HepG2 (cell line): Measurements from ENCODE around the gene UMPS. TPM values are rescaled to one million over a fixed set of nuclear protein-coding genes. Genes with fewer than 3 reads are reported as not detected.

Experiments used
- ATAC-seq: fragments of 200-7000 bp; cut with Tn5 transposase; 3 replicates; pipeline ENCODE4 v1.9.1; 2020; ENCODE audit warnings: mild to moderate bottlenecking, moderate library complexity
- BruUV-seq: library from RNA; stranded (reverse); fragments of 400-500 nt; replicated peaks from 2 replicates; lab custom pipeline; 2021; lab: Mats Ljungman, UMichigan
- CTCF ChIA-PET: fragments of 300-600 bp; formaldehyde crosslinking; extraction: SDS; loops from one replicate; lab custom pipeline; 2021; ENCODE audit warnings: low total read pairs, inconsistent platforms, low intra/inter-chr PET ratio; lab: Yijun Ruan, JAX
- POLR2A ChIA-PET: fragments of 350-600 bp; sonication (Branson Sonifier 250); formaldehyde crosslinking; loops from one replicate; lab custom pipeline; 2020; ENCODE audit warnings: antibody characterized with exemption, inconsistent platforms; lab: Yijun Ruan, JAX
- DNase-seq: peaks from one replicate; pipeline ENCODE4 v3.0.0-alpha.2; 2015; ENCODE audit warnings: low spot score
- FAIRE-seq: peaks from 3 replicates; lab custom pipeline; 2011; peaks lifted over from hg19 to GRCh38; lab: Jason Lieb, UNC
- H2AFZ ChIP-seq: one replicate; pipeline ENCODE4 v1.6.1; 2011; ENCODE audit warnings: low read length, inconsistent platforms
- H3K27ac ChIP-seq: fragments of 300-600 bp; 3 replicates; pipeline ENCODE4 v1.8.0; 2011; ENCODE audit warnings: mixed run types, mild to moderate bottlenecking, mixed read lengths, low read length, inconsistent platforms; ENCODE audit not compliant: insufficient read depth; ENCODE audit errors: extremely low read length
- H3K27me3 ChIP-seq, 2 experiments: fragments of 200-600 bp in 1 of 2; 2 replicates in 1 of 2; 3 replicates in 1 of 2; pipeline versions ENCODE4 v1.6.0 to v1.8.0; 2011; ENCODE audit warnings: low read length in 2 of 2, mild to moderate bottlenecking in 2 of 2, moderate library complexity in 2 of 2, inconsistent platforms in 1 of 2; ENCODE audit not compliant: insufficient read depth in 2 of 2, control insufficient read depth in 1 of 2
- H3K36me3 ChIP-seq, 2 experiments: fragments of 200-600 bp in 1 of 2; replicated peaks in 1 of 2; 2 replicates in 1 of 2; 3 replicates in 1 of 2; pipeline versions ENCODE4 v1.5.1 to v1.8.0; 2011; ENCODE audit warnings: low read length in 2 of 2, inconsistent platforms in 1 of 2; ENCODE audit not compliant: insufficient read depth in 2 of 2, control insufficient read depth in 1 of 2
- H3K4me1 ChIP-seq: 2 replicates; pipeline ENCODE4 v1.5.1; 2012; ENCODE audit warnings: low read length, inconsistent platforms; ENCODE audit not compliant: insufficient read depth
- H3K4me2 ChIP-seq: 2 replicates; pipeline ENCODE4 v1.6.0; 2011; ENCODE audit warnings: low read depth, low read length, inconsistent platforms
- H3K4me3 ChIP-seq, 3 experiments: fragments of 200-600 bp in 1 of 3; sonication (generic), shearing (Covaris generic) in 1 of 3; replicated peaks in 1 of 3; 2 replicates each; pipeline ENCODE4 v1.5.1; 2011 to 2016; ENCODE audit warnings: low read length in 3 of 3, inconsistent platforms in 2 of 3, low read depth in 2 of 3, mild to moderate bottlenecking in 2 of 3, control low read depth in 1 of 3, mixed read lengths in 1 of 3; ENCODE audit not compliant: insufficient read depth in 1 of 3
- H3K79me2 ChIP-seq: one replicate; pipeline ENCODE4 v1.6.1; 2011; ENCODE audit warnings: low read length, inconsistent platforms; ENCODE audit not compliant: insufficient read depth
- H3K9ac ChIP-seq: 2 replicates; pipeline ENCODE4 v1.6.0; 2011; ENCODE audit warnings: mild to moderate bottlenecking, low read depth, low read length, inconsistent platforms; ENCODE audit not compliant: insufficient read depth
- H3K9me3 ChIP-seq: 2 replicates; pipeline ENCODE4 v1.5.1; 2012; ENCODE audit warnings: mild to moderate bottlenecking, low read length
- H4K20me1 ChIP-seq: 2 replicates; pipeline ENCODE4 v1.6.0; 2011; ENCODE audit warnings: inconsistent platforms, mild to moderate bottlenecking, low read length, moderate library complexity; ENCODE audit not compliant: insufficient read depth
- ATAD3A ChIP-seq: sonication (generic); formaldehyde crosslinking; IDR thresholded peaks from 2 replicates; pipeline ENCODE4 v1.4.0; 2020; ENCODE audit warnings: missing genetic modification reagents
- NCOA2 ChIP-seq: sonication (generic); formaldehyde crosslinking; IDR thresholded peaks from 2 replicates; pipeline ENCODE4 v1.8.0; 2022; ENCODE audit warnings: inconsistent platforms
- NR1H2 ChIP-seq: sonication (generic); formaldehyde crosslinking; IDR thresholded peaks from 2 replicates; pipeline ENCODE4 v1.8.1; 2022; ENCODE audit warnings: low read depth, missing genetic modification reagents, borderline replicate concordance
- POLR2G ChIP-seq: fragments of 200-400 bp; formaldehyde crosslinking; IDR thresholded peaks from 2 replicates; pipeline ENCODE4 v1.6.1; 2018; ENCODE audit warnings: mild to moderate bottlenecking, low read depth, low read length, moderate library complexity
- SRF ChIP-seq: IDR thresholded peaks from 2 replicates; pipeline ENCODE4 v1.6.1; 2011; ENCODE audit warnings: mild to moderate bottlenecking, low read depth, low read length, moderate library complexity
- THYN1 ChIP-seq: sonication (generic); formaldehyde crosslinking; IDR thresholded peaks from 2 replicates; pipeline ENCODE4 v1.8.1; 2023; ENCODE audit warnings: low read depth, mild to moderate bottlenecking, moderate library complexity, missing genetic modification reagents, borderline replicate concordance
- ZFAT ChIP-seq: sonication (generic); formaldehyde crosslinking; conservative IDR thresholded peaks from 2 replicates; pipeline ENCODE4 v1.8.1; 2023; ENCODE audit warnings: missing genetic modification reagents, inconsistent platforms
- ZNF788 ChIP-seq: sonication (generic); formaldehyde crosslinking; IDR thresholded peaks from 2 replicates; pipeline ENCODE4 v1.5.0; 2020; ENCODE audit warnings: mild to moderate bottlenecking, missing genetic modification reagents, borderline replicate concordance
- WGBS: methylation state at CpG from one replicate; pipeline ENCODE4 v1.1.6; 2017; ENCODE audit warnings: low lambda C conversion rate; 5-methylcytosine and 5-hydroxymethylcytosine counted together
- in situ Hi-C: cut with HindIII; loops from 2 replicates; pipeline ENCODE4 v1.10.0; 2017; ENCODE audit warnings: low pct_unique_long_range_greater_than_20kb; ENCODE audit not compliant: extremely low pct_ligation_motif_present
- intact Hi-C: fragments of 100-400 bp; cut with micrococcal nuclease; formaldehyde crosslinking; loops from one replicate; pipeline ENCODE4 v1.10.0; 2022; ENCODE audit not compliant: unreplicated experiment
- polyA plus RNA-seq, 8 experiments: library from polyadenylated mRNA; depleted of rRNA in 3 of 8; stranded (reverse) in 7 of 8; unstranded in 1 of 8; fragments of >200 nt; fragmentation: Illumina TruSeq in 4 of 8; extraction: Trizol in 4 of 8; gene quantifications; 2 replicates each; pipeline versions ENCODE4 v1.2.1 to v1.2.3, GENCODE V29; 2011 to 2016; ENCODE audit warnings: low read depth in 4 of 8, missing spikeins in 1 of 8, mixed read lengths in 1 of 8; ENCODE audit not compliant: insufficient read depth in 1 of 8
- total RNA-seq, 5 experiments: library from RNA; depleted of rRNA; stranded (reverse); fragments of >200 nt; fragmentation: Illumina TruSeq; extraction: Trizol; gene quantifications; 2 replicates each; pipeline ENCODE4 v1.2.3, GENCODE V29; 2016; ENCODE audit warnings: low read depth in 1 of 5
- TF ChIP-seq, protein P1 (sequence below): sonication (generic); formaldehyde crosslinking; IDR thresholded peaks from 2 replicates; pipeline ENCODE4 v1.5.0; 2020; ENCODE audit warnings: missing genetic modification reagents
- TF ChIP-seq, protein P2 (sequence below): sonication (generic); formaldehyde crosslinking; IDR thresholded peaks from 2 replicates; pipeline ENCODE4 v1.4.0; 2020; ENCODE audit warnings: missing genetic modification reagents
- TF ChIP-seq, protein P3 (sequence below): IDR thresholded peaks from 2 replicates; pipeline ENCODE4 v1.6.1; 2018; ENCODE audit warnings: missing genetic modification reagents, mild to moderate bottlenecking, missing compliant biosample characterization
- TF ChIP-seq, protein P4 (sequence below): IDR thresholded peaks from 2 replicates; pipeline ENCODE4 v1.4.0; 2020; ENCODE audit warnings: mild to moderate bottlenecking, missing genetic modification reagents
- TF ChIP-seq, protein P5 (sequence below): IDR thresholded peaks from 2 replicates; pipeline ENCODE4 v1.6.1; 2016; ENCODE audit warnings: low read depth, missing genetic modification reagents, missing compliant biosample characterization

The UMPS gene
- total and polyA plus RNA-seq, 2 of the 13 experiments (the other 11 are each of a cell fraction or from before 2014, with no cell fraction given) = 52.7 to 74.2 TPM

DNA sequence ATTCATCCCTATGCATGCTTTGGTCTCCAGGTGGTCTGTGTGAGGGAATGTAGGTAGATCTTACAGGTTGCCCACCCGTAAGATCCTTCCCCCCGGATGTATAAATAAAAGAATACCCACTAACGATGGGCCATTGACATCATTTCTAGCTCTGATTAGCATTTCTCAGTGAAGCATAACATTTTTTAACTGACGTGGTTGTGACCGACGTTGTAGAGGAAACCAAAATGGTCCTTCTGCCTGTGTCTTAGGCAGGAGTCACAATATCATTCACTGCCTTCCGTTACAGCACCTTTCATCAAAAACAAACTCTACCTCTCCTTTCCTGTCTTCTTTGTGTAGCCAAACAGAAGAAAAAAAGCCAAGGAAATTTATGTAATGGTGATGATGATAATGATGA is 27.3 kb upstream of the UMPS start:
- ATAC-seq = no peak
- no peak overlapping the region for H3K4me3 ChIP-seq
- TF ChIP-seq NCOA2 (CRISPR knock-in tag) = no peak
- TF ChIP-seq SRF = no peak
- no peak for TF ChIP-seq POLR2G
- TF ChIP-seq, protein P1, sequence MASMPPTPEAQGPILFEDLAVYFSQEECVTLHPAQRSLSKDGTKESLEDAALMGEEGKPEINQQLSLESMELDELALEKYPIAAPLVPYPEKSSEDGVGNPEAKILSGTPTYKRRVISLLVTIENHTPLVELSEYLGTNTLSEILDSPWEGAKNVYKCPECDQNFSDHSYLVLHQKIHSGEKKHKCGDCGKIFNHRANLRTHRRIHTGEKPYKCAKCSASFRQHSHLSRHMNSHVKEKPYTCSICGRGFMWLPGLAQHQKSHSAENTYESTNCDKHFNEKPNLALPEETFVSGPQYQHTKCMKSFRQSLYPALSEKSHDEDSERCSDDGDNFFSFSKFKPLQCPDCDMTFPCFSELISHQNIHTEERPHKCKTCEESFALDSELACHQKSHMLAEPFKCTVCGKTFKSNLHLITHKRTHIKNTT (CRISPR knock-in tag) = no peak
- no peak for TF ChIP-seq ATAD3A (CRISPR knock-in tag)
- TF ChIP-seq, protein P2, sequence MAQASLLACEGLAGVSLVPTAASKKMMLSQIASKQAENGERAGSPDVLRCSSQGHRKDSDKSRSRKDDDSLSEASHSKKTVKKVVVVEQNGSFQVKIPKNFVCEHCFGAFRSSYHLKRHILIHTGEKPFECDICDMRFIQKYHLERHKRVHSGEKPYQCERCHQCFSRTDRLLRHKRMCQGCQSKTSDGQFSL (CRISPR knock-in tag) = no peak
- TF ChIP-seq THYN1 = no peak
- TF ChIP-seq, protein P3, sequence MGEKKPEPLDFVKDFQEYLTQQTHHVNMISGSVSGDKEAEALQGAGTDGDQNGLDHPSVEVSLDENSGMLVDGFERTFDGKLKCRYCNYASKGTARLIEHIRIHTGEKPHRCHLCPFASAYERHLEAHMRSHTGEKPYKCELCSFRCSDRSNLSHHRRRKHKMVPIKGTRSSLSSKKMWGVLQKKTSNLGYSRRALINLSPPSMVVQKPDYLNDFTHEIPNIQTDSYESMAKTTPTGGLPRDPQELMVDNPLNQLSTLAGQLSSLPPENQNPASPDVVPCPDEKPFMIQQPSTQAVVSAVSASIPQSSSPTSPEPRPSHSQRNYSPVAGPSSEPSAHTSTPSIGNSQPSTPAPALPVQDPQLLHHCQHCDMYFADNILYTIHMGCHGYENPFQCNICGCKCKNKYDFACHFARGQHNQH (CRISPR knock-in tag) = no peak
- no peak for TF ChIP-seq ZFAT (CRISPR knock-in tag)
- TF ChIP-seq NR1H2 = no peak
- TF ChIP-seq, protein P4, sequence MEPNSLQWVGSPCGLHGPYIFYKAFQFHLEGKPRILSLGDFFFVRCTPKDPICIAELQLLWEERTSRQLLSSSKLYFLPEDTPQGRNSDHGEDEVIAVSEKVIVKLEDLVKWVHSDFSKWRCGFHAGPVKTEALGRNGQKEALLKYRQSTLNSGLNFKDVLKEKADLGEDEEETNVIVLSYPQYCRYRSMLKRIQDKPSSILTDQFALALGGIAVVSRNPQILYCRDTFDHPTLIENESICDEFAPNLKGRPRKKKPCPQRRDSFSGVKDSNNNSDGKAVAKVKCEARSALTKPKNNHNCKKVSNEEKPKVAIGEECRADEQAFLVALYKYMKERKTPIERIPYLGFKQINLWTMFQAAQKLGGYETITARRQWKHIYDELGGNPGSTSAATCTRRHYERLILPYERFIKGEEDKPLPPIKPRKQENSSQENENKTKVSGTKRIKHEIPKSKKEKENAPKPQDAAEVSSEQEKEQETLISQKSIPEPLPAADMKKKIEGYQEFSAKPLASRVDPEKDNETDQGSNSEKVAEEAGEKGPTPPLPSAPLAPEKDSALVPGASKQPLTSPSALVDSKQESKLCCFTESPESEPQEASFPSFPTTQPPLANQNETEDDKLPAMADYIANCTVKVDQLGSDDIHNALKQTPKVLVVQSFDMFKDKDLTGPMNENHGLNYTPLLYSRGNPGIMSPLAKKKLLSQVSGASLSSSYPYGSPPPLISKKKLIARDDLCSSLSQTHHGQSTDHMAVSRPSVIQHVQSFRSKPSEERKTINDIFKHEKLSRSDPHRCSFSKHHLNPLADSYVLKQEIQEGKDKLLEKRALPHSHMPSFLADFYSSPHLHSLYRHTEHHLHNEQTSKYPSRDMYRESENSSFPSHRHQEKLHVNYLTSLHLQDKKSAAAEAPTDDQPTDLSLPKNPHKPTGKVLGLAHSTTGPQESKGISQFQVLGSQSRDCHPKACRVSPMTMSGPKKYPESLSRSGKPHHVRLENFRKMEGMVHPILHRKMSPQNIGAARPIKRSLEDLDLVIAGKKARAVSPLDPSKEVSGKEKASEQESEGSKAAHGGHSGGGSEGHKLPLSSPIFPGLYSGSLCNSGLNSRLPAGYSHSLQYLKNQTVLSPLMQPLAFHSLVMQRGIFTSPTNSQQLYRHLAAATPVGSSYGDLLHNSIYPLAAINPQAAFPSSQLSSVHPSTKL = no peak
- TF ChIP-seq, protein P5, sequence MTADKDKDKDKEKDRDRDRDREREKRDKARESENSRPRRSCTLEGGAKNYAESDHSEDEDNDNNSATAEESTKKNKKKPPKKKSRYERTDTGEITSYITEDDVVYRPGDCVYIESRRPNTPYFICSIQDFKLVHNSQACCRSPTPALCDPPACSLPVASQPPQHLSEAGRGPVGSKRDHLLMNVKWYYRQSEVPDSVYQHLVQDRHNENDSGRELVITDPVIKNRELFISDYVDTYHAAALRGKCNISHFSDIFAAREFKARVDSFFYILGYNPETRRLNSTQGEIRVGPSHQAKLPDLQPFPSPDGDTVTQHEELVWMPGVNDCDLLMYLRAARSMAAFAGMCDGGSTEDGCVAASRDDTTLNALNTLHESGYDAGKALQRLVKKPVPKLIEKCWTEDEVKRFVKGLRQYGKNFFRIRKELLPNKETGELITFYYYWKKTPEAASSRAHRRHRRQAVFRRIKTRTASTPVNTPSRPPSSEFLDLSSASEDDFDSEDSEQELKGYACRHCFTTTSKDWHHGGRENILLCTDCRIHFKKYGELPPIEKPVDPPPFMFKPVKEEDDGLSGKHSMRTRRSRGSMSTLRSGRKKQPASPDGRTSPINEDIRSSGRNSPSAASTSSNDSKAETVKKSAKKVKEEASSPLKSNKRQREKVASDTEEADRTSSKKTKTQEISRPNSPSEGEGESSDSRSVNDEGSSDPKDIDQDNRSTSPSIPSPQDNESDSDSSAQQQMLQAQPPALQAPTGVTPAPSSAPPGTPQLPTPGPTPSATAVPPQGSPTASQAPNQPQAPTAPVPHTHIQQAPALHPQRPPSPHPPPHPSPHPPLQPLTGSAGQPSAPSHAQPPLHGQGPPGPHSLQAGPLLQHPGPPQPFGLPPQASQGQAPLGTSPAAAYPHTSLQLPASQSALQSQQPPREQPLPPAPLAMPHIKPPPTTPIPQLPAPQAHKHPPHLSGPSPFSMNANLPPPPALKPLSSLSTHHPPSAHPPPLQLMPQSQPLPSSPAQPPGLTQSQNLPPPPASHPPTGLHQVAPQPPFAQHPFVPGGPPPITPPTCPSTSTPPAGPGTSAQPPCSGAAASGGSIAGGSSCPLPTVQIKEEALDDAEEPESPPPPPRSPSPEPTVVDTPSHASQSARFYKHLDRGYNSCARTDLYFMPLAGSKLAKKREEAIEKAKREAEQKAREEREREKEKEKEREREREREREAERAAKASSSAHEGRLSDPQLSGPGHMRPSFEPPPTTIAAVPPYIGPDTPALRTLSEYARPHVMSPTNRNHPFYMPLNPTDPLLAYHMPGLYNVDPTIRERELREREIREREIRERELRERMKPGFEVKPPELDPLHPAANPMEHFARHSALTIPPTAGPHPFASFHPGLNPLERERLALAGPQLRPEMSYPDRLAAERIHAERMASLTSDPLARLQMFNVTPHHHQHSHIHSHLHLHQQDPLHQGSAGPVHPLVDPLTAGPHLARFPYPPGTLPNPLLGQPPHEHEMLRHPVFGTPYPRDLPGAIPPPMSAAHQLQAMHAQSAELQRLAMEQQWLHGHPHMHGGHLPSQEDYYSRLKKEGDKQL (CRISPR knock-in tag) = no peak
- no peak for TF ChIP-seq ZNF788 (CRISPR knock-in tag)

More for the DNA sequence above, 27.3 kb upstream of the UMPS start:
- Histone ChIP-seq H3K27me3 (no peaks in the 10 kb centered on the region; a peak in 1 of 5 replicates), H3K9ac (no peak overlapping the region), H2AFZ (no peak overlapping the region), H3K4me1 (peaks cover 57% of the 10 kb centered on the region), H3K4me2 (peak overlapping the region; percentile 16; the same call in 1 of the 2 replicates), H3K27ac (no peak overlapping the region), H3K79me2 (peaks cover 10% of the 10 kb centered on the region), H4K20me1 (no peaks in the 10 kb centered on the region), H3K9me3 (no peaks in the 10 kb centered on the region), H3K36me3 (no peaks in the 10 kb centered on the region)
- no peak for FAIRE-seq
- WGBS = 95% methylated on average over 7 of the region's 7 CpGs
- BruUV-seq = no TSS peak
- POLR2A ChIA-PET = no interaction called here
- CTCF ChIA-PET = no interaction called here
- no peak for DNase-seq
- intact Hi-C loops = no loop called here
- in situ Hi-C loops = no loop called here
